K562 (cell line): Measurements from ENCODE around the gene ODC1. TPM values are rescaled to one million over a fixed set of nuclear protein-coding genes. Genes with fewer than 3 reads are reported as not detected.

ENCODE experiments used
- ATAC-seq: fragments of 200-7000 bp; cut with Tn5 transposase; 3 replicates; pipeline ENCODE4 v1.9.1; 2020; ENCODE audit warnings: moderate library complexity
- BruUV-seq: library from RNA; stranded (reverse); fragments of 400-500 nt; replicated peaks from 2 replicates; lab custom pipeline; 2021; lab: Mats Ljungman, UMichigan
- CTCF ChIA-PET: fragments of 300-600 bp; formaldehyde crosslinking; extraction: SDS; loops from one replicate; lab custom pipeline; 2021; ENCODE audit warnings: low intra/inter-chr PET ratio; lab: Yijun Ruan, JAX
- POLR2A ChIA-PET: fragments of 300-600, 350-650 bp; sonication (Branson Sonifier 250); formaldehyde crosslinking; extraction: SDS; loops from one replicate; lab custom pipeline; 2021; ENCODE audit warnings: antibody characterized with exemption, inconsistent platforms; lab: Yijun Ruan, JAX
- DNase-seq, 4 experiments: peaks; one replicate each; pipeline versions ENCODE4 v3.0.0 to v3.0.0-alpha.2; 2011 to 2018; ENCODE audit warnings: low spot score in 3 of 4, mixed read lengths in 3 of 4; ENCODE audit errors: extremely low read depth in 1 of 4
- FAIRE-seq: peaks from 2 replicates; lab custom pipeline; 2011; peaks lifted over from hg19 to GRCh38; lab: Jason Lieb, UNC
- H2AFZ ChIP-seq: 2 replicates; pipeline ENCODE4 v1.6.0; 2011; ENCODE audit warnings: low read depth, low read length, control low read depth, inconsistent platforms
- H3K27ac ChIP-seq: fragments of 200-600 bp; 3 replicates; pipeline ENCODE4 v1.8.0; 2011; ENCODE audit warnings: low read depth, mild to moderate bottlenecking, control low read depth, inconsistent platforms, low read length, moderate library complexity, mixed read lengths; ENCODE audit errors: extremely low read depth
- H3K27me3 ChIP-seq, 2 experiments: fragments of 300-600 bp in 1 of 2; 2 replicates in 1 of 2; 3 replicates in 1 of 2; pipeline versions ENCODE4 v1.6.0 to v1.8.0; 2011; ENCODE audit warnings: inconsistent platforms in 2 of 2, low read length in 2 of 2, mild to moderate bottlenecking in 1 of 2, mixed read lengths in 1 of 2, moderate library complexity in 1 of 2; ENCODE audit not compliant: control insufficient read depth in 2 of 2, insufficient read depth in 2 of 2
- H3K36me3 ChIP-seq: fragments of 300-600 bp; 3 replicates; pipeline ENCODE4 v1.8.0; 2011; ENCODE audit warnings: mild to moderate bottlenecking, low read length, inconsistent platforms; ENCODE audit not compliant: control insufficient read depth, insufficient read depth
- H3K4me1 ChIP-seq, 2 experiments: fragments of 200-600 bp in 1 of 2; replicated peaks in 1 of 2; 2 replicates in 1 of 2; 3 replicates in 1 of 2; pipeline versions ENCODE4 v1.5.1 to v1.8.0; 2011; ENCODE audit warnings: inconsistent platforms in 2 of 2, low read length in 2 of 2, mild to moderate bottlenecking in 1 of 2, mixed read lengths in 1 of 2, moderate library complexity in 1 of 2; ENCODE audit not compliant: control insufficient read depth in 2 of 2, insufficient read depth in 2 of 2
- H3K4me2 ChIP-seq: 2 replicates; pipeline ENCODE4 v1.6.1; 2011; ENCODE audit warnings: low read length, control low read depth, inconsistent platforms, mixed read lengths; ENCODE audit not compliant: insufficient read depth
- H3K4me3 ChIP-seq: fragments of 200-600 bp; sonication (generic), shearing (Covaris generic); 2 replicates; pipeline ENCODE4 v1.5.1; 2016; ENCODE audit warnings: control low read depth, inconsistent platforms
- H3K79me2 ChIP-seq: fragments of 200-600 bp; 3 replicates; pipeline ENCODE4 v1.8.0; 2011; ENCODE audit warnings: low read length, inconsistent platforms; ENCODE audit not compliant: control insufficient read depth, insufficient read depth
- H3K9ac ChIP-seq, 2 experiments: 2 replicates each; pipeline versions ENCODE4 v1.6.0 to v1.6.1; 2011; ENCODE audit warnings: low read depth in 2 of 2, low read length in 2 of 2, control low read depth in 1 of 2, inconsistent platforms in 1 of 2, mild to moderate bottlenecking in 1 of 2, mixed read lengths in 1 of 2; ENCODE audit not compliant: insufficient read depth in 1 of 2
- H3K9me1 ChIP-seq: one replicate; pipeline ENCODE4 v1.6.0; 2011; ENCODE audit warnings: inconsistent platforms, mild to moderate bottlenecking, low read length, moderate library complexity; ENCODE audit not compliant: control insufficient read depth, insufficient read depth
- H3K9me3 ChIP-seq: replicated peaks from 2 replicates; pipeline ENCODE4 v1.5.1; 2011; ENCODE audit warnings: low read depth, low read length, inconsistent platforms; ENCODE audit not compliant: control insufficient read depth, insufficient read depth
- H4K20me1 ChIP-seq: replicated peaks from 2 replicates; pipeline ENCODE4 v1.6.1; 2011; ENCODE audit warnings: low read length, inconsistent platforms, mixed read lengths; ENCODE audit not compliant: control insufficient read depth, insufficient read depth
- CBX3 ChIP-seq, 2 experiments: IDR thresholded peaks; 1 replicate in 1 of 2; 2 replicates in 1 of 2; pipeline ENCODE4 v1.6.1; 2012; ENCODE audit warnings: inconsistent platforms in 2 of 2, low read length in 2 of 2, borderline replicate concordance in 1 of 2, control low read depth in 1 of 2
- FOXJ2 ChIP-seq: fragments of 200-800 bp; sonication (Bioruptor generic); IDR thresholded peaks from 2 replicates; pipeline ENCODE4 v1.6.1; 2016; ENCODE audit warnings: missing genetic modification characterization, missing compliant biosample characterization
- PHF20 ChIP-seq: fragments of 450-650 bp; IDR thresholded peaks from 2 replicates; pipeline ENCODE4 v1.6.1; 2018; ENCODE audit not compliant: partially characterized antibody
- TOE1 ChIP-seq, 2 experiments: fragments of 450-650 bp in 1 of 2; sonication (generic) in 1 of 2; formaldehyde crosslinking in 1 of 2; IDR thresholded peaks; 2 replicates each; pipeline versions ENCODE4 v1.7.1 to v1.8.0; 2016 to 2022; ENCODE audit warnings: borderline replicate concordance in 2 of 2, mild to moderate bottlenecking in 2 of 2, antibody characterized with exemption in 1 of 2, inconsistent platforms in 1 of 2, low read depth in 1 of 2, missing genetic modification reagents in 1 of 2, moderate library complexity in 1 of 2
- ZNF436 ChIP-seq: fragments of 250-450, 450-650 bp; sonication (Bioruptor Pico); formaldehyde crosslinking; IDR thresholded peaks from 2 replicates; pipeline ENCODE4 v1.7.0; 2020; ENCODE audit warnings: mild to moderate bottlenecking
- WGBS: fragments of 100-300 bp; shearing (Covaris generic); methylation state at CpG from one replicate; pipeline ENCODE4 v1.1.6; 2016; ENCODE audit warnings: low coverage, mixed read lengths; ENCODE audit not compliant: insufficient coverage; ENCODE audit errors: missing lambda C conversion rate; 5-methylcytosine and 5-hydroxymethylcytosine counted together
- in situ Hi-C: fragments of 300-500 bp; cut with MboI; formaldehyde crosslinking; loops from 4 replicates; pipeline ENCODE4 v1.15.0; 2018; ENCODE audit warnings: inconsistent platforms, mixed read lengths
- intact Hi-C: fragments of 100-400 bp; cut with micrococcal nuclease; formaldehyde crosslinking; loops from 2 replicates; pipeline ENCODE4 v1.14.2; 2022
- polyA plus RNA-seq, 8 experiments: library from polyadenylated mRNA; depleted of rRNA in 4 of 8; stranded (reverse) in 5 of 8; unstranded in 3 of 8; fragments of >200 nt; fragmentation: Nextera tagmentation in 2 of 8; fragmentation: Illumina TruSeq in 1 of 8; extraction: Ambion mirVana in 2 of 8; extraction: Trizol in 1 of 8; gene quantifications; 2 replicates each; pipeline versions ENCODE4 v1.2.1 to v1.2.3, GENCODE V29; 2011 to 2014; ENCODE audit warnings: inconsistent platforms in 1 of 8, missing spikeins in 1 of 8
- total RNA-seq, 7 experiments: library from RNA; depleted of rRNA in 6 of 7; stranded (reverse); fragments of >200 nt in 6 of 7; fragmentation: Illumina TruSeq in 2 of 7; extraction: Trizol in 2 of 7; gene quantifications; 2 replicates each; pipeline versions ENCODE4 v1.2.1 to v1.2.3, GENCODE V29; 2011 to 2021; ENCODE audit warnings: low replicate concordance in 1 of 7
- TF ChIP-seq, protein P1 (sequence below): fragments of 150-350 bp; conservative IDR thresholded peaks from 2 replicates; pipeline ENCODE4 v1.6.1; 2014; ENCODE audit warnings: low read length

The ODC1 gene
- total and polyA plus RNA-seq, 9 of the 15 experiments (the other 6 are each of a cell fraction or from before 2014, with no cell fraction given): 142 to 563 (median 457) TPM

DNA sequence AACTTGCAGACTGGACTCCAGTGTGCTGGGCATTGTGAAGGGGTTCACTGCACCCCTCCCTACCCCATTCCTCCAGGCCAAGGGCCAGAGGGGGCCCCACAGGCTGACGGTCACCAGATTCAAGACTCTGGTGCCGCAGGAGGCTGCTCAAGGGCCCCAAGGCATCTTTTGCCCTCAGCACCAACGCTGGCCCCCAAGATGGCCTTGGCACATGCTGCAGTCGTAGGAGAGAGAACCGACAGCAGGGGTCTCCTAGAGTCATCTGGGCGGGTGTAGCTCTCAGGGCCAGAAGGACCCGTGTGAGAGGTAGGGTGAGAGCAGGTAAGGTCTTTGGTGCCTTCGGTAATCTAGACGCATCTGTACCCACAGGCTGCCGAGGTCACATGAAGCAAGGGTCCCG is 18.7 kb upstream of the ODC1 start:
- DNase-seq: no peak

DNA sequence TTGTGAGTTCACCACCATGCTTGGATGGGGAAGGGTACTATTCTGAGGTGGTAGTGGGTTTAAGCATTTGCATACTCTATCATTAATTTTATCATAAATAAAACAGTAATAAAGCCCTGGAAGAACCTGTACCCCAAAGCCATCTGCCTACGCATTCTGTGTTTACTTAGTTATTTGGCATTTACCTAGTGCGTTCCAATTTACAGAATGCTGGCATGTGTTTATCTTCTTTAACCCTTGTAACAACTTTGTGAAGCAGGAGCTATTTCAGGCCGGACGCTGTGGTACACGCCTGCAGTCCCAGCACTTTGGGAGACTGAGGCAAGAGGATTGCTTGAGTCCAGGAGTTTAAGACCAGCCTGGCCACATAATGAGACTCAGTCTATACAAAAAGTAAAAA is 17.8 kb upstream of the ODC1 start:
- H3K27me3 ChIP-seq: peaks cover 18 to 49% of the 10 kb centered on the region in 2 experiments
- H3K79me2 ChIP-seq: no peaks in the 10 kb centered on the region
- no peak overlapping the region for H3K27ac ChIP-seq
- H3K9ac ChIP-seq: no peak overlapping the region
- H4K20me1 ChIP-seq: peaks cover 8% of the 10 kb centered on the region; the same call in 1 of the 2 replicates
- intact Hi-C loops: no loop called here
- ATAC-seq: no peak
- H3K9me1 ChIP-seq: peaks cover 5% of the 10 kb centered on the region
- WGBS: 15% methylated on average over 5 of the region's 5 CpGs
- DNase-seq: no peak
- no peak overlapping the region for H3K4me2 ChIP-seq
- no peak overlapping the region for H3K4me3 ChIP-seq
- FAIRE-seq: no peak
- ChIA-PET CTCF (no interaction called here), POLR2A (interaction anchor here (1.0 kb wide), 1 partner anchor 26 kb away, joined by 3 read pairs; no protein-coding TSS in a partner anchor)
- BruUV-seq: no TSS peak
- no peaks in the 10 kb centered on the region for H3K36me3 ChIP-seq
- no peak overlapping the region for H2AFZ ChIP-seq
- no peaks in the 10 kb centered on the region for H3K9me3 ChIP-seq
- in situ Hi-C loops: no loop called here
- H3K4me1 ChIP-seq: peaks cover 0 to 4% of the 10 kb centered on the region in 2 experiments; a peak in 1 of 5 replicates
- TF ChIP-seq CBX3 (IDR thresholded peaks at IDR 0.05; ENCODE audit: borderline replicate concordance in 1 of 2, low read length in 2 of 2) (no peak), FOXJ2 (tag) (no peak), TOE1 (IDR thresholded peaks at IDR 0.05; ENCODE audit: borderline replicate concordance) (no peak), TOE1 (CRISPR knock-in tag; IDR thresholded peaks at IDR 0.05; ENCODE audit: borderline replicate concordance, low read depth) (no peak), ZNF436 (no peak)
- TF ChIP-seq, protein P1, sequence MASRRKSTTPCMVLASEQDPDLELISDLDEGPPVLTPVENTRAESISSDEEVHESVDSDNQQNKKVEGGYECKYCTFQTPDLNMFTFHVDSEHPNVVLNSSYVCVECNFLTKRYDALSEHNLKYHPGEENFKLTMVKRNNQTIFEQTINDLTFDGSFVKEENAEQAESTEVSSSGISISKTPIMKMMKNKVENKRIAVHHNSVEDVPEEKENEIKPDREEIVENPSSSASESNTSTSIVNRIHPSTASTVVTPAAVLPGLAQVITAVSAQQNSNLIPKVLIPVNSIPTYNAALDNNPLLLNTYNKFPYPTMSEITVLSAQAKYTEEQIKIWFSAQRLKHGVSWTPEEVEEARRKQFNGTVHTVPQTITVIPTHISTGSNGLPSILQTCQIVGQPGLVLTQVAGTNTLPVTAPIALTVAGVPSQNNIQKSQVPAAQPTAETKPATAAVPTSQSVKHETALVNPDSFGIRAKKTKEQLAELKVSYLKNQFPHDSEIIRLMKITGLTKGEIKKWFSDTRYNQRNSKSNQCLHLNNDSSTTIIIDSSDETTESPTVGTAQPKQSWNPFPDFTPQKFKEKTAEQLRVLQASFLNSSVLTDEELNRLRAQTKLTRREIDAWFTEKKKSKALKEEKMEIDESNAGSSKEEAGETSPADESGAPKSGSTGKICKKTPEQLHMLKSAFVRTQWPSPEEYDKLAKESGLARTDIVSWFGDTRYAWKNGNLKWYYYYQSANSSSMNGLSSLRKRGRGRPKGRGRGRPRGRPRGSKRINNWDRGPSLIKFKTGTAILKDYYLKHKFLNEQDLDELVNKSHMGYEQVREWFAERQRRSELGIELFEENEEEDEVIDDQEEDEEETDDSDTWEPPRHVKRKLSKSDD: no peak

More for the DNA sequence above, 18.7 kb upstream of the ODC1 start:
- no peaks in the 10 kb centered on the region for H3K36me3 ChIP-seq
- 12% methylated on average over 10 of the region's 11 CpGs for WGBS
- in situ Hi-C loops: no loop called here
- peaks cover 16 to 42% of the 10 kb centered on the region in 2 experiments for H3K27me3 ChIP-seq
- H3K4me3 ChIP-seq: no peak overlapping the region
- H3K9ac ChIP-seq: no peak overlapping the region
- ATAC-seq: peak; percentile 36; the same call in 1 of the 3 replicates
- TF ChIP-seq PHF20: no peak
- H3K4me1 ChIP-seq: peaks cover 3 to 4% of the 10 kb centered on the region in 2 experiments; a peak in 3 of 5 replicates
- H3K27ac ChIP-seq: no peak overlapping the region
- FAIRE-seq: no peak
- ChIA-PET POLR2A (interaction anchor here (0.6 to 1.0 kb wide), 3 partner anchors 11 to 1163 kb away, joined by 3 to 4 read pairs (median 3); no protein-coding TSS in a partner anchor), CTCF (no interaction called here)
- H3K4me2 ChIP-seq: no peak overlapping the region
- H4K20me1 ChIP-seq: peaks cover 8% of the 10 kb centered on the region; the same call in 1 of the 2 replicates
- intact Hi-C loops: no loop called here
- peaks cover 5% of the 10 kb centered on the region for H3K9me1 ChIP-seq
- no peaks in the 10 kb centered on the region for H3K9me3 ChIP-seq
- no peak overlapping the region for H2AFZ ChIP-seq
- BruUV-seq: no TSS peak
- no peaks in the 10 kb centered on the region for H3K79me2 ChIP-seq
